GM21515 (cell line): Measurements from ENCODE around the gene OR7G1.

Experiments
- ATAC-seq: cut with Tn5 transposase; IDR thresholded peaks from one replicate; pipeline ENCODE4 v1.9.1; 2021; ENCODE audit not compliant: unreplicated experiment

The OR7G1 gene, protein sequence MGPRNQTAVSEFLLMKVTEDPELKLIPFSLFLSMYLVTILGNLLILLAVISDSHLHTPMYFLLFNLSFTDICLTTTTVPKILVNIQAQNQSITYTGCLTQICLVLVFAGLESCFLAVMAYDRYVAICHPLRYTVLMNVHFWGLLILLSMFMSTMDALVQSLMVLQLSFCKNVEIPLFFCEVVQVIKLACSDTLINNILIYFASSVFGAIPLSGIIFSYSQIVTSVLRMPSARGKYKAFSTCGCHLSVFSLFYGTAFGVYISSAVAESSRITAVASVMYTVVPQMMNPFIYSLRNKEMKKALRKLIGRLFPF

DNA sequence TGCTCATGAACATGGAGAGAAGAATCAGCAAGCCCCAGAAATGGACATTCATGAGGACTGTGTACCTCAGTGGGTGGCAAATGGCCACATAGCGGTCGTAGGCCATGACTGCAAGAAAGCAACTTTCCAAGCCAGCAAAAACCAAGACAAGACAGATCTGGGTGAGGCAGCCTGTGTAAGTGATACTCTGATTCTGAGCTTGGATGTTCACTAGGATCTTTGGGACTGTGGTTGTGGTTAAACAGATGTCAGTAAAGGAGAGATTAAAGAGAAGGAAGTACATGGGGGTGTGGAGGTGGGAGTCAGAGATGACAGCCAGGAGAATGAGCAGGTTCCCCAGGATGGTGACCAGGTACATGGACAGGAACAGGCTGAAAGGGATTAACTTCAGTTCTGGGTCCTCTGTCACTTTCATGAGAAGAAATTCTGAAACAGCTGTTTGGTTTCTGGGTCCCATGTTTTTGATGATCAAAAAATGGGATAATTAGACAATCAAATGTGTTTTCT lies at the start of gene OR7G1:
Gene OR7G1 (minus strand): TSS at position 457 of the 507 bp plus-strand sequence. CDS start 0 bp downstream, at position 457.
- ATAC-seq, result no peak

GRCh38 chr19:9165261-9165660 lies 49.7 kb upstream of the OR7G1 start:
- ATAC-seq, result no peak

- no peak for ATAC-seq
Observed at GRCh38 chr19:9161427-9161826, 45.9 kb upstream of the OR7G1 start.

GRCh38 chr19:9159891-9160290 lies 44.3 kb upstream of the OR7G1 start:
- no peak for ATAC-seq

GRCh38 chr19:9156304-9156703 lies 40.7 kb upstream of the OR7G1 start:
- no peak for ATAC-seq

DNA sequence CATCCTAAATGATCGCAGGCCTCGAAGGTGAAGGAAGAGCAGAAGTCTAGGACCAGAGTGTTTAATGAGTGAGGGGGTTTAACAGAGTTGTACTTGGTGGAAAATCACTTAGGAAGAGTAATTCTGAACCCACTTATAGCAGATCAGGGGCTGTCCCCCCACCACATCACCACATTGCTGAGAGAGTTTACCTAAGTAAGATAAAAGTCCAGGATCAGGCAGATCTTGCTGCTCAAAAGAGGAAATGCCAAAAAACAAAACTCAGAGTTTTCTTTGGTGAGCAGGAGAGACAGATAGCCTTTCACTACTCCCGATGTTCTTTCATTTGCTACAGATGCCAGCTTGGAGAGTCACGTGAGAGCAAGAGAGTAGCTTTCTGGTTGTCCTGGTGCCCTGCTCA lies 40.0 kb upstream of the OR7G1 start:
- no peak for ATAC-seq

DNA sequence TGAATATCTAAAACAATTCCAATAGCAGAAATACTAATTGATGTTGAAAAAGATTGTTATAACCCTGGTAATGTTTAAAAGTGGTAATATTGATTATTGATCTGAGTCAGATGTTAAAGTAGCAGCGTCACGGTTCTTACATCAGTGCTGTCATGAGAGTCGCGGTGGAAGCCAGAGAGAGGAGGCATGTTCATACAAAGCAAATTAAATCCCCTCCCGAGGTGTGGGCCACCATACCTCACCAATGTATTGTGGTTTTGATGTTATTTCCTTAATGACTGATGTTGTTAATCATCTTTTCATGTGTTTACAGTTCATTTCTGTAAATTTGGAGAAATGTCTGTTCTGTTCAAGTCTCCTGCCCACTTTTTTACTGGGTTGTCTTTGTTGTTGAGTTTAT lies 35.8 kb upstream of the OR7G1 start:
- ATAC-seq, result no peak

GRCh38 chr19:9150650-9151049 lies 35.1 kb upstream of the OR7G1 start:
- no peak for ATAC-seq

DNA sequence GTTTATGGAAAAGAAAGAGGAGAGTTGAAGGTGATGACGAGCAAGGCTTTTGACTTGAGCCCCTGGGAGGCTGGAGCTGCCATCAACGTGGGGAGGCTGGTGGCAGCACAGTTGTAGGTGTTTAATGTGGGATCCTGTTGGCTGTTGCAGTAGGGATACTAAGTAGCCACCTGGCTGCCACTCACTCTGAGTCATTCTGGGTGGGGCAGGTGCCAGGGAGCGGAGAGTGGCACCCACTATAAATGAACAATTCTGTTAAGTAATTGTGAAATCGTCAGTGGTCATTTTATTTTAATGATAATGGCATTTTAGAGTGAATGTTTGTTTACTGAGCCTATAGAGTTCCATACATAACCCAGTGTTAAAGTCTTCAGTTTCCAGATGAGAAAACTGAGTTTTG lies 34.4 kb upstream of the OR7G1 start:
- no peak for ATAC-seq

DNA sequence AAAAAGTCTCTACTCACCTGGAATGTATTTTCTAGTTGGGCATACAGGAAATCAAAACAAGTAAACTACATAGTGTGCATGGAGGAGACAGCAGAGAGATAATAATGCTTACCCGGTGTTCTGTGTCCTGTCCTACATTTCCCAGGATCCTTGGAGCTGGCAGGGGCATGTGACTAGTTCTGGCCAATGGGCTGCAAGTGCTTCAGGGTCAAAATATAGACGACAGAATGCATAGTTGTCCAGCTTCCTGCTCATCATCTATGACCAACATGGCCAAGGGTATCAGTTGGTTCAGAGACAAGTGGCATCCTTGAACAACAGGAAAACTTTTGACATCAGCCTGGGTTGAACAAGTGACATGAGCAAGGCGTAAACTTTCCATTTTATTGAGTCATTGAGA lies 33.1 kb upstream of the OR7G1 start:
- no peak for ATAC-seq

DNA sequence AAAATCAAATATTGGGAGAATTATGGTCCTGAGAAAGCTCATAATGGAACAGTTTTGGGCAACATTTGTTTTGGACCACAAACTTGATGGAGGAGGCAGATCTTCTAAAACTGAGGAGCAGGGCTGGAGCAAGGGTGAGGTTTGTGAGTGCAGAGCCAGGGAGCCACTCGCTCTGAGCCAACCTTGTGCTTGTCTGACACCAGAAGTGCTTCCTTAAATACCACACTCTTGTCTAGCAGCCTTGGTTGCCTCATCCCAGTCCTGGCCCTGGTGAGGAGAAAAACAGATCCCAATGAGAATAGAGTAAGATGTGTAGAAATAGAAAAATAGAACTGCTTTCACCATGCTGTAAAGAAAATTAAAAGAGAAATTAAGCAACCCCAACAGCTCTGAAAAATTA lies 31.3 kb upstream of the OR7G1 start:
- ATAC-seq, result no peak

DNA sequence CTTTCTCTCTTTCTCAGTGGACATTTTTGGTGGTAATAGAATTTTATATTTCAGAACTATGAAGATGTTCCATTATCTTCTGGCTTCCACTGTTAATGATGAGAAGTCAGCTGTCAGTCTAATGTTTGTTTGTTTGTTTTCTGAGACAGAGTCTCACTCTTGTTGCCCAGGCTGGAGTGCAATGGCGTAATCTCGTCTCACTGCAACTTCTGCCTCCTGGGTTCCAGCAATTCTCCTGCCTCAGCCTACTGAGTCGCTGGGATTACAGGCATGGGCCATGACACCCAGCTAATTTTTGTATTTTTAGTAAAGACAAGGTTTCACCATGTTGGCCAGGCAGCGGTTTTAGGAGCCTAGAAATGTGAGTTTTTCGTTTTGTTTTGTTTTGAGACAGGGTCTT lies 29.4 kb upstream of the OR7G1 start:
- no peak for ATAC-seq

- ATAC-seq, result peak; percentile 86
Observed at GRCh38 chr19:9140159-9140874, 24.8 kb upstream of the OR7G1 start, which contains the start of gene ZNF317. Gene ZNF317, plus strand, starts transcription at chr19:9140397. Its CDS starts 15,620 bp downstream, at chr19:9156017.

DNA sequence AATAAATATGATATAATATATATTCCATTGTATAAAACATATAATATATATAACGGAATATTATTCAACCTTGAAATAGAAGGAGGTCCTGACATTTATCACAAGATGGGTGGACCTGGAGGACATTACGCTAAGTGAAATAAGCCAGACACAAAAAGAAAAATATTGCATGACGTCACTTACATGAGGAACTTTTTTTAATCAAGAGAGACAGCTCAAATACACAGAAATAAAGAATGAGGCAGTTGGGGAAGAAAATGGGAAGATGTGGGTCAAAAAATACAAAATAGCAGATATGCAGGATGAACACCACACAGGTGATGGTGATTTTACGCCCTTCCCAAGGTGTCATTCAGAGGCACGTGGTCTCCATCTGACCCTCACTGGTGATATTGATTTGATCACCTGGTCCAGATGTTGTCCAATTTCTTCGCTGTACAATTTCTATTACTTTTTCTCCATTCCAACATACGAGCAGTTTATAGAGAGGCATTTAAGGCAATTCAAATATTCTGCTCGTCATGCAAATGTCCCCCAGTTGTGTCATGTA lies 24.1 kb upstream of the OR7G1 start:
- ATAC-seq, result no peak

DNA sequence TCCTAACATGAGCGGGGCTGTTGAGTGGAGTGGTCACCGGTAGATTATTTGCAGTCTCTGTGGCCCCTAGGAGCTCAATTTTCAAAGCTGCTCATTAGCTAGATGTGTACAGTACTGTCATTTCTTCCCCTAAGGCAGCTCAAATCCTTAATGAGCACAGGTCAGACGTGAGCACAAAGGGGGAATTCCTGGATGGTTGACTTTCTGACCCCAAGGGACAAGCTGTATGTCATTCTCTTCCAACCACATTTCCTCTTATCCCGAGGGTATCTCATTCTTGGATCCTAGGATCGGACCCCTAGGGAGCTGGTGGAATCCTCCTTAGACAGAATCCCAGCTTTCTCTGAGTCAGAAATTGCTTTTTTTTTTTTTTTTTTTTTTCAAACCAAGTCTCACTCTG lies 16.9 kb upstream of the OR7G1 start:
- ATAC-seq, result no peak

DNA sequence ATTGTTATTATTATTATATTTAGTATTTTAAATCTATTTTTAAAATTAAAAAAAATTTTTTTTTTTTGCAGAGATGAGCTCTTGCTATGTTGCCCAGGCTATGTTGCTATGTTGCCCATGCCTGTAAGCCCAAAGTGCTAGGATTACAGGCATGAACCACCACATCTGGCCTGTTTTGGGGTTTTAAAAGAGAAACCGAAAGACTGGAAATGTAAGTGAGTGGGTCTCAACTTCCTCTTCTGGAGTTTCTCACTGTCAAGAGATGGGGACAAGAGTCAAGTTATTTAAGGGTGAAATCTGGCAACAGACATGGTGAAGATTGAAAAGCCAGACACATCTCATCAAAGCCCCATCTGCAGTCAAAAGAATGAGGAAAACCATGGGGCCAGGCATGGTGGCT lies 15.4 kb upstream of the OR7G1 start:
- no peak for ATAC-seq

DNA sequence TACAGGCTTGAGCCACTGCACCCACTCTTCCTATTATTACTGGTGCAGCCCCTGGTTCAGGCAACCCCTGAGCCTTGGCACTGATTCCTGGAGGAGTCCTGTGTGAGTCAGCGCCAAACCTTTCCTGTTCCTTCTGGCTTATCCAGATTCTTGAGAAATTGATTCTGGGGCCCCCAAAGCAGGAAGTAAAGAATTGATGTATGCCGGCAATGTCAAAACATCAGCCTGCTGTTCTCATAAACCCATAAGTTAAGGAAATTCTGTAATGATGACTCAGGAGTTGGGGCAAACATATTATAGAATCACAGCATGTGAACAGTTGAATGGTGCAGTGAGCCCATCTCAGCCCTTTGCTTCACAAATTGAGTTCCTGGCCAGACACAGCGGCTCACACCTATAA lies 12.6 kb upstream of the OR7G1 start:
- ATAC-seq, result no peak

GRCh38 chr19:9126900-9127405 lies 11.4 kb upstream of the OR7G1 start, which contains the start of gene OR7G3:
Gene OR7G3, minus strand, starts transcription at chr19:9126950. Its CDS starts 0 bp downstream, at chr19:9126950.
- ATAC-seq, result no peak

DNA sequence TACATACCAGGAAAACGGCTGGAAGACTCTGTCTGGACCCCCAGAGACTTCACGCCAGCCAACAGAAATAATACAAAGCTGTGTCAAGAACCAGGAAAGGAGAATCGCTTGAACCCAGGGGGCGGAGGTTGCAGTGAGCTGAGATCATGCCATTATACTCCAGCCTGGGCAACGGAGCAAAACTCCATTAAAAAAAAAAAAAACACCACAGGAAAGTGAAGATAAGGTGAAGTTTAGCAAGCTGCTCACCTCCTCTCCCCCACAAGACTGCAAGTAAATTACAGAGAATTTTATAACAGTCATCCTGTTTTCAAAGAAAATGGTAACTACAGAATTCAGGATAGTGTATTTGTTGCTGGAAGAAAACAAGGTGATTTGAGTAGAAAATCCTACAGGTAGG lies 984 bp upstream of the OR7G1 start:
- no peak for ATAC-seq

- no peak for ATAC-seq
Observed at GRCh38 chr19:9109959-9110358, 5.6 kb downstream of the OR7G1 start.

GRCh38 chr19:9107375-9107774 lies 8.2 kb downstream of the OR7G1 start, which contains the start of gene OR7G2:
Gene OR7G2, minus strand, starts transcription at chr19:9107475. Its CDS starts 4,232 bp downstream, at chr19:9103243.
- ATAC-seq, result no peak

DNA sequence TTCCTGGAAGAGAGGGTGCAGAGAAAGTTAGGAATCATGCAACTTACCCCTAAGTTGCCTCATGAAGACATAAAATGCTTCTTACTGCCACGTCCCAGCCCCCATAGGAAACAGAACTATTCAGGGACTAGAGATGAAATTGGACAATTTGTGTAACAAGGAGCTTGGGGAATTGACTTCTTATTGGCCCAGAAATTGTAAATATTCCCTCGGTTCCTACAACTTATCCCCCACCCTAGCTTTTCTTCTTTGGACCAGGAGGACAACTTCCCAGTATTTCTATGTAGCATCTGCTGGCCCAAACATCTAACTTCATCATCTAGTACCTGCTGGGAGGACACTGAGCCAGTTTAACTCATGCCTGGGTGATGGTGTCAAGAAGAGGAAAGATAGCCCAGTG lies 28.8 kb downstream of the OR7G1 start, which contains the start of gene OR1M1:
Gene OR1M1 (plus strand): TSS at position 301 of the 400 bp plus-strand sequence. CDS start 6,184 bp downstream, outside the sequence.
- ATAC-seq, result no peak
